HG03196 (cell line): ENCODE data around the gene MVB12B.
"Not testable (repeated sequence)": the region's sequence is repeated elsewhere in the genome, so short reads cannot be mapped to it uniquely, and the experiment has no call there.

Source experiments
- ATAC-seq: cut with Tn5 transposase; IDR thresholded peaks from one replicate; pipeline ENCODE4 v1.9.1; 2021; ENCODE audit not compliant: unreplicated experiment

The MVB12B gene

GRCh38 chr9:126326228-126327005, at the start of gene MVB12B:
TSS of gene MVB12B (plus strand) at chr9:126326829. CDS start at chr9:126326930, 101 bp downstream.
- no peak for ATAC-seq

GRCh38 chr9:126283799-126284465, 42.7 kb upstream of the MVB12B start:
- no peak for ATAC-seq

- not testable (repeated sequence) for ATAC-seq
Observed at GRCh38 chr9:126285652-126286051, 41.0 kb upstream of the MVB12B start.

- no peak for ATAC-seq
Observed at GRCh38 chr9:126287166-126287866, 39.3 kb upstream of the MVB12B start.

- ATAC-seq, result no peak
Observed at GRCh38 chr9:126290871-126291270, 35.8 kb upstream of the MVB12B start.

GRCh38 chr9:126291925-126292324, 34.7 kb upstream of the MVB12B start:
- no peak for ATAC-seq

GRCh38 chr9:126292736-126293521, 33.7 kb upstream of the MVB12B start:
- ATAC-seq, result no peak

- no peak for ATAC-seq
Observed at GRCh38 chr9:126293522-126293889, 33.1 kb upstream of the MVB12B start.

GRCh38 chr9:126294331-126295081, 32.1 kb upstream of the MVB12B start:
- ATAC-seq, result no peak

- ATAC-seq, result no peak
Observed at GRCh38 chr9:126295082-126295477, 31.5 kb upstream of the MVB12B start.

GRCh38 chr9:126295516-126295915, 31.1 kb upstream of the MVB12B start:
- no peak for ATAC-seq

- no peak for ATAC-seq
Observed at GRCh38 chr9:126295936-126296600, 30.6 kb upstream of the MVB12B start.

- ATAC-seq, result no peak
Observed at GRCh38 chr9:126296687-126297086, 29.9 kb upstream of the MVB12B start.

GRCh38 chr9:126297661-126298060, 29.0 kb upstream of the MVB12B start:
- no peak for ATAC-seq

GRCh38 chr9:126298063-126298801, 28.4 kb upstream of the MVB12B start:
- ATAC-seq, result no peak

- no peak for ATAC-seq
Observed at GRCh38 chr9:126299706-126300276, 26.8 kb upstream of the MVB12B start.

- ATAC-seq, result no peak
Observed at GRCh38 chr9:126301196-126301595, 25.4 kb upstream of the MVB12B start.

GRCh38 chr9:126301985-126302603, 24.5 kb upstream of the MVB12B start:
- no peak for ATAC-seq
